ENCODE measurements around the gene SSR1.

- TF ChIP-seq JUND (IDR thresholded peaks at IDR 0.05): no peak
- TF ChIP-seq YY1 (IDR thresholded peaks at IDR 0.05): no peak
- no peak for TF ChIP-seq CTCF (IDR thresholded peaks at IDR 0.05; ENCODE audit: low read depth, low read length, missing input control)
- TF ChIP-seq REST (IDR thresholded peaks at IDR 0.05): no peak
- no peak for TF ChIP-seq MAX (IDR thresholded peaks at IDR 0.05)
- no peak for TF ChIP-seq ZBTB33 (IDR thresholded peaks at IDR 0.05)
- no peak for TF ChIP-seq SP1 (IDR thresholded peaks at IDR 0.05)
- TF ChIP-seq ATF3 (IDR thresholded peaks at IDR 0.05): no peak
- TF ChIP-seq GABPA (IDR thresholded peaks at IDR 0.05 in 1 of 2, conservative IDR thresholded peaks at IDR 0.05 in 1 of 2): no peak
- no peak for TF ChIP-seq FOXA1 (IDR thresholded peaks at IDR 0.05)
- no peak for TF ChIP-seq RAD21 (IDR thresholded peaks at IDR 0.05)
Measured at GRCh38 chr6:7269816-7270215, 43.2 kb downstream of the SSR1 start.

Data from liver (tissue), 3 donors.